Measurements from ENCODE around the gene TBC1D22A.

GRCh38 chr22:47195484-47196165, 433.2 kb downstream of the TBC1D22A start:
- no peak for TF ChIP-seq POLR2A (IDR thresholded peaks at IDR 0.05; ENCODE audit: borderline replicate concordance, extremely low read depth, insufficient read depth, insufficient read length)
- TF ChIP-seq POLR2AphosphoS5 (IDR thresholded peaks at IDR 0.05; ENCODE audit: low read depth, low read length): no peak
- no peak for TF ChIP-seq CTCF (IDR thresholded peaks at IDR 0.05 in 2 of 3, conservative IDR thresholded peaks at IDR 0.05 in 1 of 3; ENCODE audit: borderline replicate concordance in 1 of 3, insufficient read depth in 1 of 3, low read depth in 2 of 3, low read length in 2 of 3)
- no peak for TF ChIP-seq MAX (IDR thresholded peaks at IDR 0.05)
- no peak for TF ChIP-seq YY1 (IDR thresholded peaks at IDR 0.05; ENCODE audit: extremely low read depth, insufficient replicate concordance, low read depth, low read length)
- TF ChIP-seq CEBPB (IDR thresholded peaks at IDR 0.05; ENCODE audit: low read depth): no peak
- no peak for TF ChIP-seq TCF7L2 (IDR thresholded peaks at IDR 0.05; ENCODE audit: borderline replicate concordance, extremely low read depth, insufficient read depth, insufficient read length)
- no peak for TF ChIP-seq EZH2 (IDR thresholded peaks at IDR 0.05)
- TF ChIP-seq SRF (IDR thresholded peaks at IDR 0.05; ENCODE audit: low read depth): no peak
- TF ChIP-seq SIN3A (IDR thresholded peaks at IDR 0.05; ENCODE audit: low read depth): no peak
